Colonic mucosa (tissue), 4 donors: Measurements from ENCODE around the gene FAM13A. TPM values are rescaled to one million over a fixed set of nuclear protein-coding genes. Genes with fewer than 3 reads are reported as not detected.
A peak's percentile ranks its signal among the peaks of the same experiment; 100 is the strongest.

Source experiments
- DNase-seq: peaks from one replicate; pipeline ENCODE4 v3.0.0-alpha.2; 2020
- H3K27ac ChIP-seq: fragments of 200-600 bp; one replicate; pipeline ENCODE4 v1.8.0; 2021
- H3K27me3 ChIP-seq: fragments of 200-600 bp; one replicate; pipeline ENCODE4 v1.8.0; 2021
- H3K36me3 ChIP-seq: fragments of 200-600 bp; one replicate; pipeline ENCODE4 v1.8.0; 2021
- H3K4me1 ChIP-seq: fragments of 200-600 bp; one replicate; pipeline ENCODE4 v1.8.0; 2021; ENCODE audit warnings: mild to moderate bottlenecking
- H3K4me3 ChIP-seq: fragments of 200-600 bp; one replicate; pipeline ENCODE4 v1.8.0; 2021
- H3K9ac ChIP-seq, 2 donors: one replicate each; pipeline ENCODE4 v1.7.0; 2013; ENCODE audit warnings: control low read depth in 2 of 2, low read depth in 2 of 2, low read length in 2 of 2
- H3K9me3 ChIP-seq: fragments of 200-600 bp; one replicate; pipeline ENCODE4 v1.8.0; 2021
- CTCF ChIP-seq: fragments of 200-600 bp; IDR thresholded peaks from one replicate; pipeline ENCODE4 v1.8.0; 2022; ENCODE audit warnings: antibody characterized with exemption, mild to moderate bottlenecking
- intact Hi-C: fragments of 100-400 bp; cut with DNase I; formaldehyde crosslinking; loops from one replicate; pipeline ENCODE4 v1.14.1; 2022
- total RNA-seq, 2 donors: library from RNA; stranded (reverse); fragmentation: NEBNext Ultra II Directional in 1 of 2; extraction: Animal tissue kit (Norgen Biotek cat#: 25700) in 1 of 2; gene quantifications; one replicate each; pipeline ENCODE4 v1.2.1, GENCODE V29; 2021
- donor health status: healthy.
- donor health status: DM: no; HTN: no; CAD: no.
- donor health status: DM: no; HTN: no; CAD: no.

Gene FAM13A
- total RNA-seq, 2 donors from 2014 or later, result 34.0 to 248 TPM

- Histone ChIP-seq H3K27me3 (no peaks in the 10 kb centered on the region), H3K9ac (no peak overlapping the region), H3K36me3 (no peaks in the 10 kb centered on the region), H3K4me3 (no peak overlapping the region), H3K27ac (no peak overlapping the region), H3K4me1 (no peaks in the 10 kb centered on the region), H3K9me3 (no peaks in the 10 kb centered on the region)
- TF ChIP-seq CTCF, result no peak
- DNase-seq, result no peak
- intact Hi-C loops, result loop anchor here (5.0 kb wide), 1 partner anchor 125 kb away; no protein-coding TSS in a partner anchor
Measured at GRCh38 chr4:88952081-88952480, 104.9 kb downstream of the FAM13A start.

- no peaks in the 10 kb centered on the region for H3K27me3 ChIP-seq
- no peak overlapping the region for H3K4me3 ChIP-seq
- peak; percentile 62 for DNase-seq
- intact Hi-C loops, result loop anchor here (5.0 kb wide), 1 partner anchor 122 kb away; no protein-coding TSS in a partner anchor
- no peak overlapping the region for H3K27ac ChIP-seq
- TF ChIP-seq CTCF, result no peak
- no peaks in the 10 kb centered on the region for H3K36me3 ChIP-seq
- no peaks in the 10 kb centered on the region for H3K4me1 ChIP-seq
- H3K9ac ChIP-seq, result no peak overlapping the region
- no peaks in the 10 kb centered on the region for H3K9me3 ChIP-seq
Measured at GRCh38 chr4:88949605-88950004, 107.4 kb downstream of the FAM13A start.

DNA sequence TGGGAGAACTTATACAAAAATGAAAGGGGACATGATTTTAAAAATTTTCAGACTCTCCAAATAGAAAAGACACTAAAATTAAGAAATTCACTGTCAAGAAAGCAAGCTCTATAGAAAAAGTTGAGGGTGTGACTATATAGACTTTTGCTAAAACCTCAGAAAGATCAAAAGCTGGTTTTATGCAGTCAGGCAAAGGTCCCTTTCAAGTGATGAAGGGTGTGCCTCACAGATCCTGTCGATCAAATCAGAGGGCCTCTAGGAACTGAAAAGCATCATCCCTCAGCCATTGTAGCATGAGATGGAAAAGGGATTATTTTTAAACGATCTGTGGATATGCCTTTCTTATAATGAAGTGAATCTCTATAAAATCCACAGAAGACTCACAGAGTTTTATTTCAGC is 116.5 kb downstream of the FAM13A start:
- no peak for DNase-seq
- no peak for TF ChIP-seq CTCF
- Histone ChIP-seq H3K4me1 (no peaks in the 10 kb centered on the region), H3K9ac (no peak overlapping the region), H3K27me3 (no peaks in the 10 kb centered on the region), H3K27ac (no peak overlapping the region), H3K9me3 (no peaks in the 10 kb centered on the region), H3K4me3 (no peak overlapping the region), H3K36me3 (no peaks in the 10 kb centered on the region)
- intact Hi-C loops, result no loop called here

DNA sequence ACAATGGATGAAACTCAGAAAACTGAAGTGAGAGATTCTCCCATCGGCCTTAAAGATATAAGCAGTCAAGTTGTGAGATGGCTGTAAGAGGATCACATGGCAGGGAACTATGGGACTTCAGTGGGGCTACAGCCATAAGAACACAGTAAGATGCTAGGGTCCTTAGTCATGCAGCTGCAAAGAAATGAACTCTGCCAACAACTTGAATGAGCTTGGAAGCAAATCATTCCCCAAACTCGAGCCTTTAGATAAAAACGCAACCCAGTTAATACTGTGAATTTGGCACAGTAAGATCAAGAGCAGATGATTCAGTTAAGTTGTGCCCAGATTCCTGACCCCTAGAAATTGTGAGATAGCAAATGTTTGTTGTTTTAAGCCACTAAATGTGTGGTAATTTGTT is 117.3 kb downstream of the FAM13A start:
- Histone ChIP-seq H3K9me3 (no peaks in the 10 kb centered on the region), H3K4me1 (no peaks in the 10 kb centered on the region), H3K27me3 (no peaks in the 10 kb centered on the region), H3K4me3 (no peak overlapping the region), H3K27ac (no peak overlapping the region), H3K9ac (no peak overlapping the region), H3K36me3 (no peaks in the 10 kb centered on the region)
- TF ChIP-seq CTCF, result no peak
- no peak for DNase-seq
- intact Hi-C loops, result no loop called here

DNA sequence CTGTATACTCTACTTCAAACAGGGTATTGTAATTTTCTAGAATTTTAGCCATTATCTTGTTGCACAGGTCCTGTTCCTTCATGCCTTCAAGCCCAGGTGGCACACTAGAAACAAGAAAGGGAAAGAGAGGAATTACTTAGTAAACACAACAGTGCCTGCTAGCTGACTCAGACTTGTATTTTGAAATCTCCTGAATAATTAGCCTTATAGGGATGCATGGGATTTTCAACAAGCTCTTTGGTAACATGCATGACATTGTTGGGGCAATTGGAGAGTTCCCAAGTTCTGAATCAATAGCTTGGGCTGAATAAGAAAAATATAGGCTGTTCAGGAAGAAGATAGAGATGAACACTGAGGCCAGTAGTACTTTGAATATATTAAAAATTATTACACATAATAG is 118.8 kb downstream of the FAM13A start:
- H3K4me1 ChIP-seq, result no peaks in the 10 kb centered on the region
- H3K27me3 ChIP-seq, result no peaks in the 10 kb centered on the region
- no peak overlapping the region for H3K27ac ChIP-seq
- H3K9me3 ChIP-seq, result no peaks in the 10 kb centered on the region
- no peak for DNase-seq
- TF ChIP-seq CTCF, result no peak
- H3K4me3 ChIP-seq, result no peak overlapping the region
- H3K36me3 ChIP-seq, result no peaks in the 10 kb centered on the region
- H3K9ac ChIP-seq, result no peak overlapping the region
- intact Hi-C loops, result no loop called here

DNA sequence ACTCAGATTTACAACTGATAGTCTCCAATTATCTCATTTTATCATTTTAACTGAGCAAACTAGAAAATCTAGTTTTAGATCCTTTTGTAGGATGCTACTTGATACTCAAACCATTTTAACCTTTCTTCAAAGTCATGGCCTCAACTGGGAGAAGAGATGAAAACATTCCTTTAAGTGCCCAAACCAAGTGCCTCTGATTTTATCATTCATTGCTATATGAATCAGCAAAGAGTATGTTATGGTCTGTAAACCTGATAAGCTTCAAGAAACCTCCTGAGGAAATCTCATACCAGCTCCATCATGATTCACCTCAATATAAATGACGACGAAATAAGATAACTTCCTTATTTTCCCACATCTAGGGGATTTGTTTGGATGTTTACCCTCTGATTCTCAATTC is 119.9 kb downstream of the FAM13A start:
- no peaks in the 10 kb centered on the region for H3K4me1 ChIP-seq
- H3K36me3 ChIP-seq, result no peaks in the 10 kb centered on the region
- no peak overlapping the region for H3K4me3 ChIP-seq
- no peak overlapping the region for H3K9ac ChIP-seq
- H3K27me3 ChIP-seq, result no peaks in the 10 kb centered on the region
- no peaks in the 10 kb centered on the region for H3K9me3 ChIP-seq
- intact Hi-C loops, result no loop called here
- no peak overlapping the region for H3K27ac ChIP-seq
- TF ChIP-seq CTCF, result no peak
- no peak for DNase-seq
